NCI-H345 treated with DMSO at 0.1 percent for 48 hours (cell line): ENCODE results near the gene EEFSEC.

Experiments
- DNase-seq: peaks from one replicate; lab custom pipeline; 2025; ENCODE audit not compliant: unreplicated experiment; lab: John Stamatoyannopoulos, UW

The EEFSEC gene

GRCh38 chr3:128241741-128242140 lies 88.5 kb downstream of the EEFSEC start:
- no peak for DNase-seq

- no peak for DNase-seq
These were observed 89.7 kb downstream of the EEFSEC start for GRCh38 chr3:128242818-128243601.

GRCh38 chr3:128243602-128244504 lies 90.6 kb downstream of the EEFSEC start:
- DNase-seq, result no peak

- DNase-seq, result no peak
These were observed 92.2 kb downstream of the EEFSEC start for GRCh38 chr3:128245460-128245859.

GRCh38 chr3:128247666-128248409 lies 94.6 kb downstream of the EEFSEC start:
- DNase-seq, result no peak

GRCh38 chr3:128252083-128252482 lies 98.8 kb downstream of the EEFSEC start:
- no peak for DNase-seq

GRCh38 chr3:128253150-128253549 lies 99.9 kb downstream of the EEFSEC start:
- no peak for DNase-seq

GRCh38 chr3:128254066-128254590 lies 100.8 kb downstream of the EEFSEC start:
- DNase-seq, result no peak

- no peak for DNase-seq
These were observed 101.7 kb downstream of the EEFSEC start for GRCh38 chr3:128254967-128255366.

GRCh38 chr3:128256131-128256530 lies 102.8 kb downstream of the EEFSEC start:
- DNase-seq, result no peak

- DNase-seq, result no peak
These were observed 104.4 kb downstream of the EEFSEC start for GRCh38 chr3:128257632-128258031.

GRCh38 chr3:128260275-128260674 lies 107.0 kb downstream of the EEFSEC start:
- no peak for DNase-seq

GRCh38 chr3:128262457-128262856 lies 109.2 kb downstream of the EEFSEC start:
- no peak for DNase-seq

- DNase-seq, result no peak
These were observed 109.8 kb downstream of the EEFSEC start for GRCh38 chr3:128263118-128263517.

- no peak for DNase-seq
These were observed 110.7 kb downstream of the EEFSEC start for GRCh38 chr3:128263946-128264345.

GRCh38 chr3:128266453-128266852 lies 113.2 kb downstream of the EEFSEC start:
- no peak for DNase-seq

GRCh38 chr3:128267541-128267940 lies 114.3 kb downstream of the EEFSEC start:
- DNase-seq, result no peak

GRCh38 chr3:128269006-128269775 lies 115.9 kb downstream of the EEFSEC start:
- no peak for DNase-seq

- no peak for DNase-seq
These were observed 116.5 kb downstream of the EEFSEC start for GRCh38 chr3:128269796-128270195.
